Heart right ventricle (tissue), 16 donors: ENCODE measurements around the gene TMEM266. TPM values are rescaled to one million over a fixed set of nuclear protein-coding genes. Genes with fewer than 3 reads are reported as not detected.

ENCODE experiments used
- ATAC-seq, 8 donors: fragments of 200-7000 bp; cut with Tn5 transposase; one replicate each; pipeline ENCODE4 v1.9.1; 2020; ENCODE audit warnings: mild to moderate bottlenecking in 8 of 8, moderate library complexity in 8 of 8, moderate number of reproducible peaks in 1 of 8
- DNase-seq, 2 donors: peaks; one replicate each; pipeline ENCODE4 v3.0.0-alpha.2; 2020
- H3K27ac ChIP-seq, 10 donors: fragments of 200-600 bp; sonication (generic) in 2 of 10; one replicate each; pipeline versions ENCODE4 v1.5.0 to v1.8.0; 2020 to 2022; ENCODE audit warnings: mild to moderate bottlenecking in 3 of 10
- H3K27me3 ChIP-seq, 7 donors: fragments of 200-600 bp; one replicate each; pipeline ENCODE4 v1.8.0; 2021 to 2022; ENCODE audit warnings: mild to moderate bottlenecking in 2 of 7
- H3K36me3 ChIP-seq, 9 donors: fragments of 200-600 bp; sonication (generic) in 1 of 9; one replicate each; pipeline versions ENCODE4 v1.5.0 to v1.8.0; 2020 to 2022; ENCODE audit warnings: mild to moderate bottlenecking in 2 of 9
- H3K4me1 ChIP-seq, 9 donors: fragments of 200-600 bp; sonication (generic) in 1 of 9; one replicate each; pipeline versions ENCODE4 v1.5.0 to v1.8.0; 2020 to 2022; ENCODE audit warnings: mild to moderate bottlenecking in 4 of 9
- H3K4me3 ChIP-seq, 10 donors: fragments of 200-600 bp; sonication (generic) in 2 of 10; one replicate each; pipeline versions ENCODE4 v1.5.0 to v1.8.0; 2020 to 2022; ENCODE audit warnings: mild to moderate bottlenecking in 7 of 10, moderate library complexity in 2 of 10
- H3K9me3 ChIP-seq, 11 donors: fragments of 200-600 bp in 10 of 11; sonication (generic) in 2 of 11; one replicate each; pipeline versions ENCODE4 v1.5.0 to v1.8.0; 2013 to 2022; ENCODE audit warnings: mild to moderate bottlenecking in 2 of 11, control low read depth in 1 of 11, moderate library complexity in 1 of 11
- whole genome bisulfite sequencing, 2 donors: extraction: QIAGEN DNeasy Blood & Tissue Kit; methylation state at CpG; one replicate each; pipeline ENCODE4 v1.1.7; 2013; ENCODE audit warnings: inconsistent platforms in 1 of 2; 5-methylcytosine and 5-hydroxymethylcytosine counted together
- intact Hi-C, 10 donors: fragments of 100-400 bp; cut with DNase I; formaldehyde crosslinking; loops; one replicate each; pipeline versions ENCODE4 v1.11.1 to v1.14.2; 2022
- polyA plus RNA-seq, 2 donors: library from polyadenylated mRNA; stranded (reverse); fragments of 200-250 nt; gene quantifications; one replicate each; pipeline ENCODE4 v1.2.3, GENCODE V29; 2013
- total RNA-seq, 10 donors: library from RNA; stranded (reverse); fragmentation: NEBNext Ultra II Directional in 3 of 10; extraction: Animal tissue kit (Norgen Biotek cat#: 25700) in 3 of 10; gene quantifications; one replicate each; pipeline versions ENCODE4 v1.2.1 to v1.2.4, GENCODE V29; 2021 to 2023
- TF ChIP-seq, protein P1 (sequence below), 9 donors: fragments of 200-600 bp; sonication (generic) in 2 of 9; IDR thresholded peaks; one replicate each; pipeline versions ENCODE4 v1.5.0 to v1.8.0; 2021 to 2022; ENCODE audit warnings: antibody characterized with exemption in 9 of 9, mild to moderate bottlenecking in 5 of 9, moderate library complexity in 1 of 9
- donor health status: Arrhythmogenic right ventricular cardiomyopathy.
- donor health status: ischemic (EF 13 %, LVEDD 7.1; RV severe dilation, severe dysfunction).
- donor health status: healthy with polysubstance abuse.
- donor health status: DM: no; HTN: yes; CAD: no.
- donor health status: DM: no; HTN: no; CAD: no.
- donor health status: ischemic (EF 25% LVEDD 6.9; RV normal size, moderate dysfunction).
- donor health status: ischemic (EF 25% LVEDD 5.7; RV mildly dilated, moderate dysfunction).
- donor health status: healthy.
- donor health status: DM: yes; HTN: yes; CAD: no.
- donor health status: Ischemic cardiomyopathy.
- donor health status: ischemic (EF 35%, LVEDD 5.7; RV mildly dilated, moderate dysfunction).
- donor health status: nonischemic (EF 11% LVEDD 7.7; RV severe dilation, severe dysfunction).
- donor health status: DM: yes; HTN: yes; CAD: no.
- donor health status: PGD.
- donor health status: ischemic (EF 29% LVEDD 5.4; RV normal size, mild dysfunction).
- donor health status: nonischemic (EF 23%, LVEDD 6.1; RV moderate dilation, normal function).

TMEM266 gene
- total and polyA plus RNA-seq, 12 donors = 0.01 to 0.30 (median 0.15) TPM; not detected in 3

GRCh38 chr15:76146812-76147211 lies 87.0 kb downstream of the TMEM266 start:
- Histone ChIP-seq H3K9me3 (no peaks in the 10 kb centered on the region), H3K4me1 (peaks cover 0 to 23% (median 16%) of the 10 kb centered on the region in 9 donors), H3K36me3 (no peaks in the 10 kb centered on the region), H3K27ac (no peak overlapping the region), H3K27me3 (peaks cover 0 to 22% (median 6%) of the 10 kb centered on the region in 7 donors), H3K4me3 (no peak overlapping the region)
- TF ChIP-seq, protein P1, sequence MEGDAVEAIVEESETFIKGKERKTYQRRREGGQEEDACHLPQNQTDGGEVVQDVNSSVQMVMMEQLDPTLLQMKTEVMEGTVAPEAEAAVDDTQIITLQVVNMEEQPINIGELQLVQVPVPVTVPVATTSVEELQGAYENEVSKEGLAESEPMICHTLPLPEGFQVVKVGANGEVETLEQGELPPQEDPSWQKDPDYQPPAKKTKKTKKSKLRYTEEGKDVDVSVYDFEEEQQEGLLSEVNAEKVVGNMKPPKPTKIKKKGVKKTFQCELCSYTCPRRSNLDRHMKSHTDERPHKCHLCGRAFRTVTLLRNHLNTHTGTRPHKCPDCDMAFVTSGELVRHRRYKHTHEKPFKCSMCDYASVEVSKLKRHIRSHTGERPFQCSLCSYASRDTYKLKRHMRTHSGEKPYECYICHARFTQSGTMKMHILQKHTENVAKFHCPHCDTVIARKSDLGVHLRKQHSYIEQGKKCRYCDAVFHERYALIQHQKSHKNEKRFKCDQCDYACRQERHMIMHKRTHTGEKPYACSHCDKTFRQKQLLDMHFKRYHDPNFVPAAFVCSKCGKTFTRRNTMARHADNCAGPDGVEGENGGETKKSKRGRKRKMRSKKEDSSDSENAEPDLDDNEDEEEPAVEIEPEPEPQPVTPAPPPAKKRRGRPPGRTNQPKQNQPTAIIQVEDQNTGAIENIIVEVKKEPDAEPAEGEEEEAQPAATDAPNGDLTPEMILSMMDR (IDR thresholded peaks at IDR 0.05) = no peak
- DNase-seq (no peak), ATAC-seq (no peak)
- 73% methylated on average over 5 of the region's 5 CpGs for WGBS, 2 donors
- intact Hi-C loops = loop anchor here in 1 of 10 donors (10.0 kb wide), 1 partner anchor 92 kb away; the partner anchor contains the start of gene TMEM266

DNA sequence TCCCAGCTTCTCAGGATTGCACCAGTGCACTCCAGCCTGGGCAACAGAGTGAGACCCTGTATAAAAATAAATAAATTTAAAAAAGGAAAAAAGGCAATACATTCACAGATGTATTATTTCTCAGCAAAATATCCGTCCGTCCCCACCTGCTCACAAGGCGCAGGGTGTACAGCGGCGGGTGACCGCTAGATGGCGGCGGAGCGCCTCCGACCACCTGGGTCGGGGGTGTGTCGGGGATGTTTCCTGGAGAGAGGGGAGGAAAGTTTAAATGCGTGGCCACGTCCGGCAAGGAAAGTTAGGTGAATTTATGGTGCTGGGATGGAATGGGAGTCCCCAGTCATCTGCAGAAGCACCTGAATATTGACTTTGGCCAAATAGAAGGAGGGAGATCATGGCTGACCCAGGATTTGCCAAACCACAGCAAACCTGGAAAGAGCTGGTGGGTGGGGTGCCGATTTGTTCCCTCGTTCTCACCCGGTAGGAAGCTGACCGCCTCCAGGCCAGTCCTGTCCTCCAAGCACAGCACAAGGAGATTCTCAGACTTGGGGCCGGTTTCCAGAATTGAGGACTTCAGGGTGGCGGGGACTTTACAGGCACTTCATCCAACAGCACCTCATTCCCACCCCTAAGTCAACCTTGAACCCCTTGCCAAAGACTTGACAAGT lies 88.3 kb downstream of the TMEM266 start:
- intact Hi-C loops = loop anchor here in 1 of 10 donors (10.0 kb wide), 1 partner anchor 93 kb away; the partner anchor contains the start of gene TMEM266
- Histone ChIP-seq H3K27me3 (peaks cover 0 to 22% (median 6%) of the 10 kb centered on the region in 7 donors), H3K9me3 (no peaks in the 10 kb centered on the region), H3K27ac (no peak overlapping the region), H3K4me3 (no peak overlapping the region), H3K36me3 (no peaks in the 10 kb centered on the region), H3K4me1 (peaks cover 0 to 23% (median 16%) of the 10 kb centered on the region in 9 donors)
- ATAC-seq = peak in 5 of 8 donors; percentile 48 to 71 (median 69)
- TF ChIP-seq, protein P1 (IDR thresholded peaks at IDR 0.05) = peak; percentile 84 to 97 (median 95)
- WGBS, 2 donors = 15 to 17% methylated on average over 21 of the region's 21 CpGs
- peak in 1 of 2 donors; percentile 63 for DNase-seq

DNA sequence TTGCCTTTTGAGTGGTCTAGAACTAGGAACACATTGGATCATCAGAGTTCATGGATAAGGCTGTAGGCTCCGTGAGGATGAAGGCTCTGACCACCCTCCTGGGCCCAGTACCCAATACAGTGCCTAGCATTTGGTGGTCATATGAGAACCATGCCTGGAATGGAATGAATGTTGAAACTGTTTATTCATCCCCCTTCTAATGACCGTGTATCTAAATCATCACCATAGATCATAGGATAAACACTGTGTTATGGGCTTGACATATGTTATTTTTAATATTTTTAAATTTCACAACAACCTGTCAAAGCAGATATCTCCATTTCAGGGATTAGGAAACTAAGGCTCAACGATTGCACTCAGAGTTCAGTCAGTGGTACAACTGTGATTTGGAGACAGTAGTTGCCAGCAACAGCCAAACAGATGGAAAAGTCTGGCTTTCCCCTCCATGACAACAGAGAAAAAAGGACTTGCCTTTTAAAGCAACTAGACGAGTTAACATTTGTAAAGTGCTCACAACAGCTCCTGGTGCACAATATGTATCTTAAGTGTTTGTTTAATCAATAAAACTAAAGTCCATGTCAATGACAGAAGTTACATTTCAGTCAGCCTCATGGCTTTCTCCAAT lies 89.6 kb downstream of the TMEM266 start:
- DNase-seq (no peak), ATAC-seq (no peak)
- intact Hi-C loops = loop anchor here in 1 of 10 donors (10.0 kb wide), 1 partner anchor 95 kb away; the partner anchor contains the start of gene TMEM266

GRCh38 chr15:76150513-76150912 lies 90.7 kb downstream of the TMEM266 start:
- peak overlapping the region in 4 of 10 donors; percentile 4 to 29 (median 28) for H3K27ac ChIP-seq
- TF ChIP-seq, protein P1 (IDR thresholded peaks at IDR 0.05) = no peak
- ATAC-seq = peak; percentile 45 to 78 (median 62)

More for the DNA sequence above, 89.6 kb downstream of the TMEM266 start:
- Histone ChIP-seq H3K36me3 (no peaks in the 10 kb centered on the region), H3K9me3 (no peaks in the 10 kb centered on the region), H3K4me3 (no peak overlapping the region), H3K4me1 (peaks cover 0 to 23% (median 16%) of the 10 kb centered on the region in 9 donors), H3K27me3 (peaks cover 0 to 22% (median 6%) of the 10 kb centered on the region in 7 donors), H3K27ac (no peak overlapping the region)
- WGBS, 2 donors = 73 to 75% methylated on average over 4 of the region's 4 CpGs
- TF ChIP-seq, protein P1 (IDR thresholded peaks at IDR 0.05) = no peak

More at GRCh38 chr15:76150513-76150912, 90.7 kb downstream of the TMEM266 start:
- peak in 1 of 2 donors; percentile 36 for DNase-seq
- no peak overlapping the region for H3K4me3 ChIP-seq
- H3K9me3 ChIP-seq = no peaks in the 10 kb centered on the region
- no peaks in the 10 kb centered on the region for H3K36me3 ChIP-seq
- peaks cover 0 to 23% (median 16%) of the 10 kb centered on the region in 9 donors for H3K4me1 ChIP-seq
- intact Hi-C loops = no loop called here
- WGBS, 2 donors = 35 to 51% methylated on average over 7 of the region's 7 CpGs
- H3K27me3 ChIP-seq = peaks cover 0 to 18% (median 6%) of the 10 kb centered on the region in 7 donors
